Fibroblast of the aortic adventitia (primary cell): ENCODE measurements around the gene CWC27. TPM values are rescaled to one million over a fixed set of nuclear protein-coding genes. Genes with fewer than 3 reads are reported as not detected.
A peak's percentile ranks its signal among the peaks of the same experiment; 100 is the strongest.

ENCODE experiments used
- DNase-seq: peaks from one replicate; pipeline ENCODE4 v3.0.0-alpha.2; 2010; ENCODE audit warnings: low read depth
- H3K4me3 ChIP-seq: 2 replicates; pipeline ENCODE4 v1.5.1; 2011; ENCODE audit warnings: low read depth, mild to moderate bottlenecking, control low read depth, low read length, moderate library complexity
- CTCF ChIP-seq: IDR thresholded peaks from 2 replicates; pipeline ENCODE4 v1.5.1; 2011; ENCODE audit warnings: mild to moderate bottlenecking, low read length, control low read depth, inconsistent platforms; ENCODE audit not compliant: insufficient read depth
- total RNA-seq: library from RNA; depleted of rRNA; stranded (reverse); fragments of >200 nt; gene quantifications from 2 replicates; pipeline ENCODE4 v1.2.3, GENCODE V29; 2012; ENCODE audit warnings: low replicate concordance

Gene CWC27
- total RNA-seq, 1 donor = 22.6 TPM

GRCh38 chr5:64952951-64953673, 184.4 kb downstream of the CWC27 start:
- H3K4me3 ChIP-seq = no peak overlapping the region
- DNase-seq = peak; percentile 31
- no peak for TF ChIP-seq CTCF

GRCh38 chr5:64954518-64954917, 185.8 kb downstream of the CWC27 start:
- no peak for DNase-seq
- no peak overlapping the region for H3K4me3 ChIP-seq
- no peak for TF ChIP-seq CTCF

GRCh38 chr5:64958757-64959391, 190.1 kb downstream of the CWC27 start:
- peak; percentile 66 for TF ChIP-seq CTCF
- peak; percentile 75 for DNase-seq

GRCh38 chr5:64963278-64963677, 194.5 kb downstream of the CWC27 start:
- TF ChIP-seq CTCF = no peak
- no peak overlapping the region for H3K4me3 ChIP-seq

More at GRCh38 chr5:64958757-64959391, 190.1 kb downstream of the CWC27 start:
- H3K4me3 ChIP-seq = no peak overlapping the region

GRCh38 chr5:64968591-64969110, 199.9 kb downstream of the CWC27 start:
- no peak for TF ChIP-seq CTCF
- no peak for DNase-seq

More at GRCh38 chr5:64963278-64963677, 194.5 kb downstream of the CWC27 start:
- no peak for DNase-seq

GRCh38 chr5:64969578-64969977, 200.8 kb downstream of the CWC27 start:
- no peak overlapping the region for H3K4me3 ChIP-seq
- TF ChIP-seq CTCF = no peak
- DNase-seq = no peak

More at GRCh38 chr5:64968591-64969110, 199.9 kb downstream of the CWC27 start:
- H3K4me3 ChIP-seq = no peak overlapping the region
